Measurements from ENCODE around the gene MGP. TPM values are rescaled to one million over a fixed set of nuclear protein-coding genes. Genes with fewer than 3 reads are reported as not detected.

MGP gene
- total and polyA plus RNA-seq, 2 of the 13 experiments (the other 11 are each of a cell fraction or from before 2014, with no cell fraction given) = not detected

- TF ChIP-seq, protein P1, sequence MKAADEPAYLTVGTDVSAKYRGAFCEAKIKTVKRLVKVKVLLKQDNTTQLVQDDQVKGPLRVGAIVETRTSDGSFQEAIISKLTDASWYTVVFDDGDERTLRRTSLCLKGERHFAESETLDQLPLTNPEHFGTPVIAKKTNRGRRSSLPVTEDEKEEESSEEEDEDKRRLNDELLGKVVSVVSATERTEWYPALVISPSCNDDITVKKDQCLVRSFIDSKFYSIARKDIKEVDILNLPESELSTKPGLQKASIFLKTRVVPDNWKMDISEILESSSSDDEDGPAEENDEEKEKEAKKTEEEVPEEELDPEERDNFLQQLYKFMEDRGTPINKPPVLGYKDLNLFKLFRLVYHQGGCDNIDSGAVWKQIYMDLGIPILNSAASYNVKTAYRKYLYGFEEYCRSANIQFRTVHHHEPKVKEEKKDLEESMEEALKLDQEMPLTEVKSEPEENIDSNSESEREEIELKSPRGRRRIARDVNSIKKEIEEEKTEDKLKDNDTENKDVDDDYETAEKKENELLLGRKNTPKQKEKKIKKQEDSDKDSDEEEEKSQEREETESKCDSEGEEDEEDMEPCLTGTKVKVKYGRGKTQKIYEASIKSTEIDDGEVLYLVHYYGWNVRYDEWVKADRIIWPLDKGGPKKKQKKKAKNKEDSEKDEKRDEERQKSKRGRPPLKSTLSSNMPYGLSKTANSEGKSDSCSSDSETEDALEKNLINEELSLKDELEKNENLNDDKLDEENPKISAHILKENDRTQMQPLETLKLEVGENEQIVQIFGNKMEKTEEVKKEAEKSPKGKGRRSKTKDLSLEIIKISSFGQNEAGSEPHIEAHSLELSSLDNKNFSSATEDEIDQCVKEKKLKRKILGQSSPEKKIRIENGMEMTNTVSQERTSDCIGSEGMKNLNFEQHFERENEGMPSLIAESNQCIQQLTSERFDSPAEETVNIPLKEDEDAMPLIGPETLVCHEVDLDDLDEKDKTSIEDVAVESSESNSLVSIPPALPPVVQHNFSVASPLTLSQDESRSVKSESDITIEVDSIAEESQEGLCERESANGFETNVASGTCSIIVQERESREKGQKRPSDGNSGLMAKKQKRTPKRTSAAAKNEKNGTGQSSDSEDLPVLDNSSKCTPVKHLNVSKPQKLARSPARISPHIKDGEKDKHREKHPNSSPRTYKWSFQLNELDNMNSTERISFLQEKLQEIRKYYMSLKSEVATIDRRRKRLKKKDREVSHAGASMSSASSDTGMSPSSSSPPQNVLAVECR (CRISPR knock-in tag; IDR thresholded peaks at IDR 0.05; ENCODE audit: borderline replicate concordance) = peak; percentile 38; the same call in 1 of the 2 replicates
- no peak for TF ChIP-seq NR2F6 (IDR thresholded peaks at IDR 0.05)
- 0 out of 2 replicates have a peak, but pooled peaks have one; percentile 17 for TF ChIP-seq NR2F6 (CRISPR knock-in tag; IDR thresholded peaks at IDR 0.05)
- TF ChIP-seq PITX1 (CRISPR knock-in tag; IDR thresholded peaks at IDR 0.05) = peak; percentile 63; the same call in 1 of the 2 replicates
- TF ChIP-seq NFIC (IDR thresholded peaks at IDR 0.05; ENCODE audit: low read length) = no peak
- peak; percentile 32; the same call in 1 of the 2 replicates for TF ChIP-seq TCF7 (IDR thresholded peaks at IDR 0.05; ENCODE audit: low read depth)
- TF ChIP-seq MEIS2 (CRISPR knock-in tag; IDR thresholded peaks at IDR 0.05) = 0 out of 2 replicates have a peak, but pooled peaks have one; percentile 41
- TF ChIP-seq ELF1 (CRISPR knock-in tag; IDR thresholded peaks at IDR 0.05) = peak; percentile 27; the same call in 1 of the 2 replicates
- peak; percentile 64 for TF ChIP-seq TAF1 (CRISPR knock-in tag; IDR thresholded peaks at IDR 0.05)
- no peak for TF ChIP-seq ZNF121 (CRISPR knock-in tag; IDR thresholded peaks at IDR 0.05)
- TF ChIP-seq NKX3-1 (CRISPR knock-in tag; IDR thresholded peaks at IDR 0.05) = no peak
- TF ChIP-seq XRCC5 (optimal IDR thresholded peaks at IDR 0.05; ENCODE audit: low read length) = peak; percentile 46
- no peak for TF ChIP-seq ZFP90 (CRISPR knock-in tag; IDR thresholded peaks at IDR 0.05; ENCODE audit: borderline replicate concordance)
- TF ChIP-seq TBX2 (CRISPR knock-in tag; IDR thresholded peaks at IDR 0.05; ENCODE audit: borderline replicate concordance) = peak; percentile 95
- no peak for TF ChIP-seq HNRNPH1 (optimal IDR thresholded peaks at IDR 0.05; ENCODE audit: low read depth, low read length)
- 0 out of 2 replicates have a peak, but pooled peaks have one; percentile 55 for TF ChIP-seq RFXAP (CRISPR knock-in tag; IDR thresholded peaks at IDR 0.05; ENCODE audit: borderline replicate concordance)
- TF ChIP-seq DMAP1 (CRISPR knock-in tag; IDR thresholded peaks at IDR 0.05) = 0 out of 2 replicates have a peak, but pooled peaks have one; percentile 1
- TF ChIP-seq PPARG (CRISPR knock-in tag; conservative IDR thresholded peaks at IDR 0.05) = 0 out of 2 replicates have a peak, but pooled peaks have one; percentile 40
- no peak for TF ChIP-seq SP5 (CRISPR knock-in tag; IDR thresholded peaks at IDR 0.05; ENCODE audit: borderline replicate concordance, low read depth)
- TF ChIP-seq MAFK (conservative IDR thresholded peaks at IDR 0.05 in 1 of 2, IDR thresholded peaks at IDR 0.05 in 1 of 2; ENCODE audit: low read length in 2 of 2) = no peak
- TF ChIP-seq, protein P2, sequence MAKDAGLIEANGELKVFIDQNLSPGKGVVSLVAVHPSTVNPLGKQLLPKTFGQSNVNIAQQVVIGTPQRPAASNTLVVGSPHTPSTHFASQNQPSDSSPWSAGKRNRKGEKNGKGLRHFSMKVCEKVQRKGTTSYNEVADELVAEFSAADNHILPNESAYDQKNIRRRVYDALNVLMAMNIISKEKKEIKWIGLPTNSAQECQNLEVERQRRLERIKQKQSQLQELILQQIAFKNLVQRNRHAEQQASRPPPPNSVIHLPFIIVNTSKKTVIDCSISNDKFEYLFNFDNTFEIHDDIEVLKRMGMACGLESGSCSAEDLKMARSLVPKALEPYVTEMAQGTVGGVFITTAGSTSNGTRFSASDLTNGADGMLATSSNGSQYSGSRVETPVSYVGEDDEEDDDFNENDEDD (CRISPR knock-in tag; IDR thresholded peaks at IDR 0.05; ENCODE audit: borderline replicate concordance) = peak; percentile 57; the same call in 1 of the 2 replicates
- no peak for TF ChIP-seq MXD1 (CRISPR knock-in tag; IDR thresholded peaks at IDR 0.05)
- peak; percentile 63 for TF ChIP-seq ELF3 (CRISPR knock-in tag; IDR thresholded peaks at IDR 0.05)
- TF ChIP-seq REPIN1 (CRISPR knock-in tag; IDR thresholded peaks at IDR 0.05; ENCODE audit: borderline replicate concordance, low read depth) = peak; percentile 63; the same call in 1 of the 2 replicates
- peak; percentile 73 for TF ChIP-seq MIER2 (CRISPR knock-in tag; IDR thresholded peaks at IDR 0.05)
- peak; percentile 47; the same call in 1 of the 2 replicates for TF ChIP-seq YEATS2 (CRISPR knock-in tag; IDR thresholded peaks at IDR 0.05; ENCODE audit: borderline replicate concordance)
Observed at GRCh38 chr12:14843425-14843887, 42.2 kb downstream of the MGP start, which contains the start of gene ART4 (continued).
